ENCODE results near the gene KREMEN1. TPM values are rescaled to one million over a fixed set of nuclear protein-coding genes. Genes with fewer than 3 reads are reported as not detected.

KREMEN1 gene
- total and polyA plus RNA-seq, 9 of the 15 experiments (the other 6 are each of a cell fraction or from before 2014, with no cell fraction given), result 0.69 to 11.5 (median 4.3) TPM

DNA sequence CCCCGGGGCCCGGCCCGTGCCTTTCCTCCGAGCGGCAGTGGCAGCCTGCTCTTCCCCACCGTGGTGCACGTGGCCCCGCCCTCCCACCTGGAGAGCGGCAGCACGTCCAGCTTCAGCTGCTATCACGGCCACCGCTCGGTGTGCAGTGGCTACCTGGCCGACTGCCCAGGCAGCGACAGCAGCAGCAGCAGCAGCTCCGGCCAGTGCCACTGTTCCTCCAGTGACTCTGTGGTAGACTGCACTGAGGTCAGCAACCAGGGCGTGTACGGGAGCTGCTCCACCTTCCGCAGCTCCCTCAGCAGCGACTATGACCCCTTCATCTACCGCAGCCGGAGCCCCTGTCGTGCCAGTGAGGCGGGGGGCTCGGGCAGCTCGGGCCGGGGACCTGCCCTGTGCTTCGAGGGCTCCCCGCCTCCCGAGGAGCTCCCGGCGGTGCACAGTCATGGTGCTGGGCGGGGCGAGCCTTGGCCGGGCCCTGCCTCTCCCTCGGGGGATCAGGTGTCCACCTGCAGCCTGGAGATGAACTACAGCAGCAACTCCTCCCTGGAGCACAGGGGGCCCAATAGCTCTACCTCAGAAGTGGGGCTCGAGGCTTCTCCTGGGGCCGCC is 23.1 kb upstream of the KREMEN1 start (continued):
- TF ChIP-seq, protein P1, sequence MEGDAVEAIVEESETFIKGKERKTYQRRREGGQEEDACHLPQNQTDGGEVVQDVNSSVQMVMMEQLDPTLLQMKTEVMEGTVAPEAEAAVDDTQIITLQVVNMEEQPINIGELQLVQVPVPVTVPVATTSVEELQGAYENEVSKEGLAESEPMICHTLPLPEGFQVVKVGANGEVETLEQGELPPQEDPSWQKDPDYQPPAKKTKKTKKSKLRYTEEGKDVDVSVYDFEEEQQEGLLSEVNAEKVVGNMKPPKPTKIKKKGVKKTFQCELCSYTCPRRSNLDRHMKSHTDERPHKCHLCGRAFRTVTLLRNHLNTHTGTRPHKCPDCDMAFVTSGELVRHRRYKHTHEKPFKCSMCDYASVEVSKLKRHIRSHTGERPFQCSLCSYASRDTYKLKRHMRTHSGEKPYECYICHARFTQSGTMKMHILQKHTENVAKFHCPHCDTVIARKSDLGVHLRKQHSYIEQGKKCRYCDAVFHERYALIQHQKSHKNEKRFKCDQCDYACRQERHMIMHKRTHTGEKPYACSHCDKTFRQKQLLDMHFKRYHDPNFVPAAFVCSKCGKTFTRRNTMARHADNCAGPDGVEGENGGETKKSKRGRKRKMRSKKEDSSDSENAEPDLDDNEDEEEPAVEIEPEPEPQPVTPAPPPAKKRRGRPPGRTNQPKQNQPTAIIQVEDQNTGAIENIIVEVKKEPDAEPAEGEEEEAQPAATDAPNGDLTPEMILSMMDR (IDR thresholded peaks at IDR 0.05 in 2 of 3, conservative IDR thresholded peaks at IDR 0.05 in 1 of 3; ENCODE audit: insufficient read depth in 2 of 3, low read depth in 1 of 3, low read length in 3 of 3), result 0 out of 6 replicates have a peak, but pooled peaks of 1 of the 3 experiments have one; percentile 13
- TF ChIP-seq MED1 (CRISPR knock-in tag; IDR thresholded peaks at IDR 0.05; ENCODE audit: borderline replicate concordance) (no peak), MTA2 (IDR thresholded peaks at IDR 0.05; ENCODE audit: low read depth) (no peak), C11orf30 (IDR thresholded peaks at IDR 0.05; ENCODE audit: low read depth) (peak; percentile 64), ZNF316 (IDR thresholded peaks at IDR 0.05) (peak; percentile 41; the same call in 1 of the 2 replicates), PML (IDR thresholded peaks at IDR 0.05; ENCODE audit: low read length) (no peak), ERF (CRISPR knock-in tag; IDR thresholded peaks at IDR 0.05) (no peak), ZNF263 (CRISPR knock-in tag; IDR thresholded peaks at IDR 0.05; ENCODE audit: borderline replicate concordance) (peak; percentile 63; the same call in 1 of the 2 replicates), RBFOX2 (IDR thresholded peaks at IDR 0.05; ENCODE audit: low read depth, low read length) (0 out of 2 replicates have a peak, but pooled peaks have one; percentile 24), SRSF9 (IDR thresholded peaks at IDR 0.05; ENCODE audit: borderline replicate concordance, low read depth, low read length) (no peak), E2F3 (CRISPR knock-in tag; IDR thresholded peaks at IDR 0.05) (no peak), MIER1 (IDR thresholded peaks at IDR 0.05; ENCODE audit: low read depth) (no peak)
- TF ChIP-seq, protein P2, sequence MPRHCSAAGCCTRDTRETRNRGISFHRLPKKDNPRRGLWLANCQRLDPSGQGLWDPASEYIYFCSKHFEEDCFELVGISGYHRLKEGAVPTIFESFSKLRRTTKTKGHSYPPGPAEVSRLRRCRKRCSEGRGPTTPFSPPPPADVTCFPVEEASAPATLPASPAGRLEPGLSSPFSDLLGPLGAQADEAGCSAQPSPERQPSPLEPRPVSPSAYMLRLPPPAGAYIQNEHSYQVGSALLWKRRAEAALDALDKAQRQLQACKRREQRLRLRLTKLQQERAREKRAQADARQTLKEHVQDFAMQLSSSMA (CRISPR knock-in tag; IDR thresholded peaks at IDR 0.05), result no peak
